Calu3 (cell line): ENCODE results near the gene MIOX. TPM values are rescaled to one million over a fixed set of nuclear protein-coding genes. Genes with fewer than 3 reads are reported as not detected.
A peak's percentile ranks its signal among the peaks of the same experiment; 100 is the strongest.

Experiments
- BruUV-seq: library from RNA; stranded (reverse); fragments of 400-500 nt; replicated peaks from 2 replicates; lab custom pipeline; 2021; lab: Mats Ljungman, UMichigan
- CTCF ChIA-PET: fragments of 300-600 bp; sonication (Branson Sonifier 250); formaldehyde crosslinking; loops from one replicate; lab custom pipeline; 2022; ENCODE audit warnings: antibody characterized with exemption; lab: Charles Lee
- DNase-seq: peaks from one replicate; pipeline ENCODE4 v3.0.0; 2022
- H3K27ac Mint-ChIP-seq: one replicate; pipeline ENCODE4 v1.8.0; 2022; ENCODE audit warnings: mixed read lengths; ENCODE audit not compliant: unreplicated experiment
- H3K27me3 Mint-ChIP-seq: one replicate; pipeline ENCODE4 v1.8.0; 2022; ENCODE audit warnings: mixed read lengths; ENCODE audit not compliant: unreplicated experiment
- H3K36me3 Mint-ChIP-seq: one replicate; pipeline ENCODE4 v1.8.0; 2022; ENCODE audit warnings: mild to moderate bottlenecking, moderate library complexity, mixed read lengths; ENCODE audit not compliant: insufficient read depth, unreplicated experiment
- H3K4me1 Mint-ChIP-seq: one replicate; pipeline ENCODE4 v1.8.0; 2022; ENCODE audit warnings: mild to moderate bottlenecking, low read depth, mixed read lengths; ENCODE audit not compliant: unreplicated experiment
- H3K4me3 Mint-ChIP-seq: one replicate; pipeline ENCODE4 v1.8.0; 2022; ENCODE audit warnings: mild to moderate bottlenecking, low read depth, moderate library complexity, mixed read lengths; ENCODE audit not compliant: unreplicated experiment
- H3K9me3 Mint-ChIP-seq: one replicate; pipeline ENCODE4 v1.8.0; 2022; ENCODE audit warnings: low read depth, mixed read lengths; ENCODE audit not compliant: unreplicated experiment
- CTCF ChIP-seq: fragments of 200-600 bp; IDR thresholded peaks from one replicate; pipeline ENCODE4 v1.8.0; 2022; ENCODE audit warnings: antibody characterized with exemption; ENCODE audit not compliant: unreplicated experiment
- intact Hi-C: fragments of 100-400 bp; cut with micrococcal nuclease; formaldehyde crosslinking; loops from one replicate; pipeline ENCODE4 v1.10.0; 2022; ENCODE audit not compliant: unreplicated experiment
- total RNA-seq: library from RNA; stranded (reverse); gene quantifications from 2 replicates; pipeline ENCODE4 v1.2.3, GENCODE V29; 2022

MIOX gene
- total RNA-seq, 1 experiment from 2014 or later = 0.45 TPM

GRCh38 chr22:50481440-50482106, 5.1 kb upstream of the MIOX start, which contains the start of gene ADM2:
TSS of gene ADM2 (plus strand) at chr22:50481543. CDS start at chr22:50481848, 305 bp downstream.
- peaks cover 30% of the 10 kb centered on the region for H3K4me1 Mint-ChIP-seq
- no peak for TF ChIP-seq CTCF
- H3K4me3 Mint-ChIP-seq = peak within 1 kb of the TSS; percentile 82
- DNase-seq = peak; percentile 72
- intact Hi-C loops = no loop called here
- peaks cover 15% of the 10 kb centered on the region for H3K27me3 Mint-ChIP-seq
- H3K27ac Mint-ChIP-seq = peak within 1 kb of the TSS; percentile 80
- no peaks in the 10 kb centered on the region for H3K9me3 Mint-ChIP-seq
- CTCF ChIA-PET = interaction anchor here (0.6 kb wide), 1 partner anchor 98 kb away, joined by 4 read pairs; no protein-coding TSS in a partner anchor
- no TSS peak for BruUV-seq
- peaks cover 57% of the 10 kb centered on the region for H3K36me3 Mint-ChIP-seq

- no peak for TF ChIP-seq CTCF
- no peak for DNase-seq
- no TSS peak for BruUV-seq
- intact Hi-C loops = no loop called here
- Mint-ChIP-seq H3K27ac (peak overlapping the region; percentile 80), H3K36me3 (peaks cover 62% of the 10 kb centered on the region), H3K4me1 (peaks cover 38% of the 10 kb centered on the region), H3K9me3 (no peaks in the 10 kb centered on the region), H3K4me3 (peak overlapping the region; percentile 82), H3K27me3 (peaks cover 15% of the 10 kb centered on the region)
- CTCF ChIA-PET = interaction anchor here (0.6 to 0.7 kb wide), 2 partner anchors 54 to 83 kb away, joined by 3 read pairs; no protein-coding TSS in a partner anchor
Observed at GRCh38 chr22:50482107-50483074, 4.3 kb upstream of the MIOX start.

- no peak overlapping the region for H3K27ac Mint-ChIP-seq
- H3K27me3 Mint-ChIP-seq = peaks cover 15% of the 10 kb centered on the region
- H3K4me3 Mint-ChIP-seq = peak overlapping the region; percentile 82
- no TSS peak for BruUV-seq
- H3K36me3 Mint-ChIP-seq = peaks cover 62% of the 10 kb centered on the region
- intact Hi-C loops = no loop called here
- no peak for DNase-seq
- peaks cover 38% of the 10 kb centered on the region for H3K4me1 Mint-ChIP-seq
- H3K9me3 Mint-ChIP-seq = no peaks in the 10 kb centered on the region
- no peak for TF ChIP-seq CTCF
- CTCF ChIA-PET = interaction anchor here (0.7 kb wide), 1 partner anchor 53 kb away, joined by 3 read pairs; no protein-coding TSS in a partner anchor
Observed at GRCh38 chr22:50483106-50483505, 3.6 kb upstream of the MIOX start.

GRCh38 chr22:50483556-50483955, 3.1 kb upstream of the MIOX start:
- peaks cover 15% of the 10 kb centered on the region for H3K27me3 Mint-ChIP-seq
- CTCF ChIA-PET = interaction anchor here (0.7 to 1.6 kb wide), 3 partner anchors 13 to 52 kb away, joined by 3 to 5 read pairs (median 4); partner anchors contain the start of gene SCO2
- peaks cover 62% of the 10 kb centered on the region for H3K36me3 Mint-ChIP-seq
- no peak for DNase-seq
- TF ChIP-seq CTCF = no peak
- BruUV-seq = no TSS peak
- intact Hi-C loops = no loop called here
- H3K9me3 Mint-ChIP-seq = no peaks in the 10 kb centered on the region
- peaks cover 38% of the 10 kb centered on the region for H3K4me1 Mint-ChIP-seq
- H3K27ac Mint-ChIP-seq = no peak overlapping the region
- H3K4me3 Mint-ChIP-seq = peak overlapping the region; percentile 82
